Activated CD4-positive, CD25-positive, alpha-beta regulatory T cell treated with anti-CD3 and anti-CD28 coated beads, Interleukin-2, amount 50 U/mL, for 72 hours (primary cell): ENCODE results near the gene LSM2.
A peak's percentile ranks its signal among the peaks of the same experiment; 100 is the strongest.
"Not testable (repeated sequence)": the region's sequence is repeated elsewhere in the genome, so short reads cannot be mapped to it uniquely, and the experiment has no call there.

ENCODE experiments used
- DNase-seq: peaks from one replicate; pipeline ENCODE4 v3.0.0; 2021

The LSM2 gene

DNA sequence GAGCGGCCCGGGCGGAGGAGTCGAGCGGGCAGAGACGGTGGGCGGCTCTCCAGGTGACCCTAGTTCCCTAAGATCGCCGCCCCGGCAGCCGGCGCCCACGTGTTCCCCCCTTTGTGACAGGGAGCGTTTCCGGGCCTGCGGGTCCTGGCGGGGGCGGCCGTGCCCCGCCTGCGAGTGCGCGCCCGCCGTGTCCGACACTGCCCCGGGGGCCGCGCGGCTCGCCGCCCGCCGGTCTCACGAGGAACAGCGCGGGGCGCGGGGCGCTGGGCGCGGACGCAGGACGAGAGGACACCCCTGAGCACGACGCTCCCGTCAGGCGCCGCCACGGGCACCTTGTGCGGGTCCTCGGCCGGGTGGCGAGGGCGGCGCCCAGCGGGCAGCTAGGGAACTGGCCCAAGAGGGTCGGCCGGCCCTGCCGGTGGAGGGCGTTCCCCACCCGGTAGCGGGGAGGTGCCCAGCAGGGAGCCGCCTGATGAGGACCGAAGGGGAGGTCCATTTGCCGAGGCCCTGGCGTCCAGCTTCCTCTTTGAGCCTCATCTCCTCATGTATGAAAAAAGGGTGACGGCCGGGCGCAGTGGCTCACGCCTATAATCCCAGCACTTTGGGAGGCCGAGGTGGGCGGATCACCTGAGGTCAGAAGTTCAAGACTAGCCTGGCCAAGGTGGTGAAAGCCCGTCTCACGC is 11.0 kb downstream of the LSM2 start, which contains the start of gene VARS1:
VARS1 (minus strand) TSS at position 137 of the 683 bp plus-strand sequence. CDS start 535 bp downstream, outside the sequence.
- peak; percentile 89 for DNase-seq

GRCh38 chr6:31794866-31795615 is 11.7 kb downstream of the LSM2 start:
- no peak for DNase-seq

DNA sequence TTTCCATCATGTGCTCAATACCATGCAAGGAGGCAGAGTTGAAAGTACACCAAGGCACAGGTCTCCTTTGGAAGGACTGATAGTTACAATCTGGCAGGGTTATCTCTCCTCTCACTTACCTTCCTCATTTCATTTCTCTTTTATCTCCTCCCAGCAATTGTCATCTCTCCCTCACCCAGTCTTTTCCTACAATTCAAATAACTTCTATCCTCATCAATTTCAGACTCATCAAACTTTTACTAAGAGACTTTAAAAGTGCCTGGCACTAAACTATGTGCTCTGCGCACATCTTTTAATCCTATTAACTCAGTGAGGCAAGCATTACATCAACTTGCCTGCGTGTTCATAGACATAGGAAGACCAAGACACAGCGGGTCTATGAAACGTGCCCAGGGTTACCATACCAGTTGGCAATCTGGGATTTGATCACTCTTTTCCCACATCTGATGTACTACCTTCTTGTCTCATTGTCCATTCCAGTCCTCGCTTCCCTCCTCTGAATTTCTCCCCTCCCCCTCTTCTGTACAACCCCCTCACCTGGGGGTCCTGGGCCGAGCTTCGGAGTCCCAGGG is 12.4 kb downstream of the LSM2 start:
- no peak for DNase-seq

DNA sequence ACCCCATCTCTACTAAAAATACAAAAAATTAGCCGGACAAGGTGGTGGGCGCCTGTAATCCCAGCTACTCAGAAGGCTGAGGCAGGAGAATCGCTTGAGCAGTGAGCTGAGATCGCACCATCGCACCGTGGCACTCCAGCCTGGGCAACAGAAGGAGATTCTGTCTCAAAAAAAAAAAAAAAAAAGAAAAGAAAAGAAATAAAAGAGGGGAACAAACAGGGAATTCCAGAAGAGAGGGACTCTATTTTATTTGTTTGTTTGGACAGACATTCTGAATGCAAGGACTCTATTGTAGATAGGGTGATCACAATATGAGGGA is 12.9 kb downstream of the LSM2 start:
- DNase-seq, result not testable (repeated sequence)

- DNase-seq, result no peak
Measured at GRCh38 chr6:31792761-31793171, 14.0 kb downstream of the LSM2 start.

DNA sequence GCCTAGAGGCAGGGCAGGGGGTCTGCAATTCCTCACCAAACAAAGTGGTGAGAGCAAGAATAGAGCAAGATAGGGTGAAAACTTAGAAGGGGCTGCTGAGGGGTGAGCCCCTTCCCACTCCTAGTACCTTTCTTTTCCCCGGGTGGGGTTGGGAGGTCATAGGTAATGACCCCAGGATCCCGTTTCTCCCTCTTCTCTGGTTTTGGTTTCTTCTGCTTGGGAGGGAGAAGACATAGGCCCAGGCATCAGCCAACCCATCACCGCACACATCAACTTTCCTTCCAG is 14.7 kb downstream of the LSM2 start:
- DNase-seq, result no peak

GRCh38 chr6:31791324-31792089 is 15.3 kb downstream of the LSM2 start:
- DNase-seq, result no peak

- DNase-seq, result no peak
Measured at GRCh38 chr6:31785475-31785874, 21.3 kb downstream of the LSM2 start.

DNA sequence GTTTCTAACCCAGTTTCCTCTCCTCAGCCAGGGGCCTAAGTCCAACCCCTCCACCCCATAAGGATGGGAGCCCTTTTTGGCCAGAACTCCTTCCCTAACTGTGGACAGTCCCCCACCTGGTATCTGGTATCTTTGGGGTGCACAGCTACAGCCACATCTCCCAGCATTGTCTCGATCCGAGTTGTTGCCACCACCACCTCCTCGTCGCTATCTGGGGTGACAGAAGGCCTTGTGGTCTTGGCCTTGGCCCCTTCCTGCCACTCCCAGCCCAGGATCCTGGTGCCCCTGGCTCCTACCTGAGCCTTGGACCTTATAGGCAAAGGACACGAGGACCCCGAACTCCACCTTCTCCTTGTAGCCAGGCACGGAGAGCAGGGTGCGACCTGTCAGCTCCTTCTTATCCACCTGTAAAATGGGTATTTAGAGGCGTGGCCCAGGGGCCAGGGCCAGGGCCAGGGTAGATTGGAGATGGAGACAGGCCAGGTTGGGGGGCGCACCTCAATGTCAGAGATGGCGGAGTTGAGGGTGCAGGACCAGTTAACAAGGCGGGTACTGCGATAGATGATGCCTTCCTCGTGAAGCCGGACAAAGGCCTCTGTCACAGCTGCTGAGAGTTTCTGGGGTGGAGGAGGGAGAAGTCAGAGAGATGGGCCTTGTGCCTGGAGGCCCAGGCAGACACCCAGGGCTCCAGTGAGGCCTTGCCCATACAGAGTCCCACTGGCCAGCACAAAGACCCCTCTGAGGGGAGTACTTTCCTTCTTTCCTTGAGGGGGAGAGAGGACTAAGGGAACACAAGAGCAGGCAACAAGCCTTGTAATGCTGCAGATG is 22.5 kb downstream of the LSM2 start:
- no peak for DNase-seq

- DNase-seq, result no peak
Measured at GRCh38 chr6:31782126-31782855, 24.5 kb downstream of the LSM2 start.

- no peak for DNase-seq
Measured at GRCh38 chr6:31781244-31782125, 25.3 kb downstream of the LSM2 start.

- no peak for DNase-seq
Measured at GRCh38 chr6:31780507-31781243, 26.1 kb downstream of the LSM2 start.

- no peak for DNase-seq
Measured at GRCh38 chr6:31779908-31780307, 26.9 kb downstream of the LSM2 start.

GRCh38 chr6:31778999-31779885 is 27.5 kb downstream of the LSM2 start:
- no peak for DNase-seq

DNA sequence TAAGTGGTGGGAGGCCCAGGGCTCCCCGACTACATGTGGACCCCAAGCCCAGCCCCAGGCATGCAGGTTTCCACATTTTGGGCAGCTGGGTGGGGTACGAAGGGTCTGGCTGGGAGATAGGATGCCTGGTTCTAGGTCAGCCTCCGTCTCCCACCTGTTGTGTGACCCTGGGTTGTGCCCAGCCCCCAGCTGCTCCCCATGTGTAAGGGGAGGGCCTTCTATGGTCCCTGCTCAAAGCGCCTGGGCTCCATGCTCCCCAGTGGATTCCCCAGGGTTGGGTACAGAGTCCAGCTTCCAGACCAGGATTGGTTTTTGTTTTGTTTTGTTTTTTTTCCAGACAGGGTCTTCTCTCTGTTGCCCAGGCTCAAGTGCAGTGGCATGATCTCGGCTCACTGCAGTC is 28.6 kb downstream of the LSM2 start:
- DNase-seq, result no peak

DNA sequence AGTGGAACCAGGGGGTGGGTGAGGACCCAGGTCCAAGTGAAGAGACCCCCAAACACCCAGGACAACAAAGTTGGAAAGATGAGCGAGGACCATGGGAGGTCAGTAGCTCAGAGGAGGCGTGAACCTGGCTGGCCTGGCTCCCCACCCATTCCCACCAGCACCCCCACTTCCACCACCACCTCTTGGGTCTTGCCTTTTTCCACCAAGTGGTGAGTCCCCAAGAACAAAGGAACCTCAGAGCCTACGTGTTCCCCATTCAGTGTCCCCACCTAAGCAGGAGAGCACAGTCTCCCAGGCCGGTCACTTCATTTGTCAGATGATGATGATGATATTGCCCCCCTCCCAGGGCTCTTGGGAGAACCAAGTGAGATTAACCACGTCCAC is 29.1 kb downstream of the LSM2 start:
- DNase-seq, result no peak

DNA sequence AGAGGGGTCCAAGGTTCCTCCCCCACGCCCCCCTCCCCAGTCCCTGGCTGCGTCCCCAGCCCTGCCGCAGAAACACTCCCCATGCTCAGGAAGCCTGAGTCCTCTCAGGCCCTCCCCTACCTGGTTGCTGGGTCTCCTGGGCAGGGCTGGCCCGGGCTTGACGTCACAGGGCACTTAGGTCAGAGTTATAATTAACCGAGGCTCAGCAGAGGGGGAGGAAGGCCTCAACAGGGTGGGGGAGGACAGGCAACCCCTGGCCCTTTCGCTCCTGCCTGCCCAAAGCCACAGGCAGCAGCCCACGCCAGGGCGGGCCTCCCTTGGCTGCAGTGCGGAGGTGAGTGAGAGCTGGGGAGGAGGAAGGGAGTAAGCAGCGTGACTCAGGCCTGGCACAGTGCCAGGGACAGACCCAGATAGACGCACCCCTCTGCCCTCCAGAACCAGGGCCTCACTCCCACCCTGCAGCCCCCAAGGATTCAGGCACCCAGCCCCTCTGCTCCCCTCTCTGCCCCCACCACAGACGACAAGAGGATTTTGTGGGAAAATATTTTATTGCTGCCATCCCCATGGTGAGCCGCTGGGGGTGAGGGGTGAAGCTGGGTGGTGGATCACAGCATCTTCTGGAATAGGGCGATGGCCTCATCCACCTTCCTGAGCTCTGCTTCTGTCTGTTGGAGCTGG is 29.6 kb downstream of the LSM2 start, which contains the start of gene VWA7:
VWA7 (minus strand) TSS at position 340 of the 678 bp plus-strand sequence. CDS start 549 bp downstream, outside the sequence.
- peak; percentile 72 for DNase-seq

DNA sequence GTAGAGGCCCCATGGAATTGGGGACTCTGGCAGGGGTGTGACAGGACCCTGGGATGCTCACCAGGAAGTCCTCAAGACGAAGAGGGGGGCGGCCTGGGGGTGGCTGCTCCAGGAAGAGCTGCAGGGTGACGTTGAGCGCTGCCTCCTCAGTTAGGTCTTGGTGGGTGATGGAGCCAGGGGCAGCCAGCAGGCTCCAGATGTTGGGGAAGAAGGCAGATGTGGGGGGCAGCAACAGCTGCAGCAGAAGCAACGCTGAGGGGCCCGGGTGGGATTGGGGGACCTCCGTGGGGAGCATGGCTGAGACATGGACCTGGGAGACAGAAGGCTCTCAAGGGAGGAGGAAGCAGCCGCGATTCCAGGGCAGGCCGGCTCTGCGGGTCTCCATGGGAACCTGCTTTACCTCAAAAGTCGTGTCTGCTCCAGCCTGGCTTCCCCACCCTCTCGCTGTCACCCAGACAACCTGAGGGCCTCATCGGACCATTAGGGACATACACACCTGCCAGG is 30.2 kb downstream of the LSM2 start:
- DNase-seq, result no peak
